CD4-positive, alpha-beta memory T cell (primary cell): ENCODE data around the gene CTSE. TPM values are rescaled to one million over a fixed set of nuclear protein-coding genes. Genes with fewer than 3 reads are reported as not detected.

Experiments
- CTCF ChIA-PET: fragments of 350-600 bp; sonication (Branson Sonifier 250); formaldehyde crosslinking; loops from one replicate; lab custom pipeline; 2021; ENCODE audit warnings: inconsistent platforms; ENCODE audit not compliant: partially characterized antibody; lab: Charles Lee
- POLR2A ChIA-PET: fragments of 350-600 bp; sonication (Branson Sonifier 250); formaldehyde crosslinking; loops from one replicate; lab custom pipeline; 2021; ENCODE audit not compliant: partially characterized antibody; lab: Charles Lee
- DNase-seq, 5 donors: peaks; one replicate each; pipeline versions ENCODE4 v3.0.0 to v3.0.0-alpha.2; 2020 to 2022; ENCODE audit warnings: mixed read lengths in 1 of 5
- H3K27ac ChIP-seq: one replicate; pipeline ENCODE4 v1.7.0; 2013; ENCODE audit warnings: low read depth, low read length
- H3K27me3 ChIP-seq: 2 replicates; pipeline ENCODE4 v1.7.0; 2013; ENCODE audit warnings: mild to moderate bottlenecking, low read length, moderate library complexity; ENCODE audit not compliant: insufficient read depth
- H3K36me3 ChIP-seq: 2 replicates; pipeline ENCODE4 v1.7.0; 2013; ENCODE audit warnings: mild to moderate bottlenecking, low read length, moderate library complexity; ENCODE audit not compliant: insufficient read depth
- H3K4me1 ChIP-seq: 2 replicates; pipeline ENCODE4 v1.7.0; 2013; ENCODE audit warnings: mild to moderate bottlenecking, low read length, moderate library complexity; ENCODE audit not compliant: insufficient read depth
- H3K4me3 ChIP-seq, 2 donors: one replicate each; pipeline ENCODE4 v1.7.0; 2013; ENCODE audit warnings: low read length in 2 of 2, mild to moderate bottlenecking in 1 of 2
- H3K9me3 ChIP-seq, 2 donors: one replicate each; pipeline ENCODE4 v1.7.0; 2013; ENCODE audit warnings: low read length in 2 of 2, control low read depth in 1 of 2; ENCODE audit not compliant: control insufficient read depth in 1 of 2
- H3K27ac Mint-ChIP-seq, 7 donors: one replicate each; pipeline ENCODE4 v1.8.0; 2020 to 2021; ENCODE audit warnings: mixed read lengths in 7 of 7, mild to moderate bottlenecking in 6 of 7, inconsistent platforms in 3 of 7, moderate library complexity in 3 of 7
- H3K27me3 Mint-ChIP-seq, 2 donors: one replicate each; pipeline ENCODE4 v1.8.0; 2020 to 2021; ENCODE audit warnings: mixed read lengths in 2 of 2
- H3K36me3 Mint-ChIP-seq, 2 donors: one replicate each; pipeline ENCODE4 v1.8.0; 2020 to 2021; ENCODE audit warnings: mixed read lengths in 2 of 2, inconsistent platforms in 1 of 2, mild to moderate bottlenecking in 1 of 2
- H3K4me1 Mint-ChIP-seq, 4 donors: one replicate each; pipeline ENCODE4 v1.8.0; 2020 to 2021; ENCODE audit warnings: mixed read lengths in 4 of 4, mild to moderate bottlenecking in 1 of 4
- H3K4me3 Mint-ChIP-seq, 8 donors: one replicate each; pipeline ENCODE4 v1.8.0; 2020 to 2021; ENCODE audit warnings: mixed read lengths in 8 of 8, mild to moderate bottlenecking in 7 of 8, moderate library complexity in 6 of 8, inconsistent platforms in 3 of 8
- H3K9me3 Mint-ChIP-seq, 8 donors: one replicate each; pipeline ENCODE4 v1.8.0; 2020 to 2021; ENCODE audit warnings: mixed read lengths in 8 of 8, mild to moderate bottlenecking in 5 of 8, inconsistent platforms in 3 of 8, moderate library complexity in 1 of 8
- intact Hi-C: fragments of 100-400 bp; cut with micrococcal nuclease; formaldehyde crosslinking; loops from one replicate; pipeline ENCODE4 v1.15.1; 2023
- polyA plus RNA-seq, 2 donors: library from polyadenylated mRNA; unstranded; fragments of 300-500 nt; fragmentation: Illumina TruSeq; gene quantifications; one replicate each; pipeline ENCODE4 v1.2.3, GENCODE V29; 2021
- total RNA-seq, 2 experiments: library from RNA; stranded (reverse); gene quantifications; one replicate each; pipeline ENCODE4 v1.2.3, GENCODE V29; 2021

CTSE gene
- total and polyA plus RNA-seq, 4 experiments from 2014 or later: not detected

DNA sequence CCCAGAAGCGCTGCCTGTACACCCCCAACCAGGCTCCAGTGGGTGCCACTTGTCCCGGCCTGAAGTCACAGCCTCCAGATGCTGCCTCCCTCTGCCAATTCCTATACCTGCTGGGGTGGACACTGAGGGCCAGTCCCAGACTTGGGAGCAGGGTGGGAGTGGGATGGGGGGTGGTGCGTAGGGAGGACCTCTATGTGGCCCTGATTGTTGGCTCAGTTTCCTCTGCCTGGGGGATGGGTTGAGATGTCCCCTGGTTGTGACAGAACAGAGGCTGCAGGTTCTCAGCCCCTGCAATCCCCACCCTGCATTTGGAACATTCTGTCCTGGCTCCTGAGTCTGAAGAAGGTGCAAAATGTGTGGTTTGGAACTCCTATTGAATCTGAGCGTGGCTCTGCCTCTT, 47.7 kb downstream of the CTSE start:
- intact Hi-C loops: loop anchor here (2.0 to 5.0 kb wide), 2 partner anchors 264 to 447 kb away; no protein-coding TSS in a partner anchor
- Mint-ChIP-seq H3K4me3 (no peak overlapping the region), H3K36me3 (no peaks in the 10 kb centered on the region), H3K4me1 (peaks cover 0 to 6% (median under 1%) of the 10 kb centered on the region in 4 donors), H3K27me3 (peaks cover 4 to 7% of the 10 kb centered on the region in 2 donors), H3K9me3 (no peaks in the 10 kb centered on the region), H3K27ac (no peak overlapping the region)
- Histone ChIP-seq H3K9me3 (no peaks in the 10 kb centered on the region), H3K27ac (no peak overlapping the region), H3K36me3 (no peaks in the 10 kb centered on the region), H3K4me1 (no peaks in the 10 kb centered on the region), H3K4me3 (no peak overlapping the region), H3K27me3 (no peaks in the 10 kb centered on the region)
- CTCF ChIA-PET: interaction anchor here (1.5 to 7.7 kb wide), 7 partner anchors 15 to 384 kb away, joined by 3 to 268 read pairs (median 25); no protein-coding TSS in a partner anchor
- no peak for DNase-seq
- POLR2A ChIA-PET: no interaction called here

- no peak overlapping the region for H3K4me3 ChIP-seq
- H3K27ac ChIP-seq: no peak overlapping the region
- no peaks in the 10 kb centered on the region for H3K9me3 ChIP-seq
- H3K9me3 Mint-ChIP-seq: no peaks in the 10 kb centered on the region
- H3K27me3 ChIP-seq: no peaks in the 10 kb centered on the region
- H3K4me3 Mint-ChIP-seq: no peak overlapping the region
- peak overlapping the region in 1 of 7 donors; percentile 26 for H3K27ac Mint-ChIP-seq
- POLR2A ChIA-PET: no interaction called here
- no peak for DNase-seq
- intact Hi-C loops: loop anchor here (5.0 kb wide), 1 partner anchor 263 kb away; no protein-coding TSS in a partner anchor
- CTCF ChIA-PET: interaction anchor here (3.2 to 7.7 kb wide), 2 partner anchors 57 to 183 kb away, joined by 43 to 268 read pairs; no protein-coding TSS in a partner anchor
- peaks cover 0 to 6% (median under 1%) of the 10 kb centered on the region in 4 donors for H3K4me1 Mint-ChIP-seq
- no peaks in the 10 kb centered on the region for H3K4me1 ChIP-seq
- peaks cover 4 to 7% of the 10 kb centered on the region in 2 donors for H3K27me3 Mint-ChIP-seq
- H3K36me3 Mint-ChIP-seq: no peaks in the 10 kb centered on the region
- H3K36me3 ChIP-seq: no peaks in the 10 kb centered on the region
These were observed 48.2 kb downstream of the CTSE start for GRCh38 chr1:205975387-205975998.

DNA sequence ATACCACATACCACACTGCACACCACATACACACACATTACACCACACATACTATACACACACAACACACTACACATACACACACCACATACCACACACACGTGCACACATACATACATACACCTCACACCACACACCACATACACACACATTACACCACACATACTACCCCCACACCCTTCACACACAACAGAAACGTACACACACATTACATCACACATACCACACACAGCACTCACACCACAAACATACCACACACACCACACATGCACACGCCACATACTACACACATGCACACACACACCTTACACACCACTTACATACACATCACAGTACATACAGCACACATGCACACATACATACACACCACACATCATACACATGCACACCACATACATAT, 49.0 kb downstream of the CTSE start:
- POLR2A ChIA-PET: no interaction called here
- H3K27ac ChIP-seq: no peak overlapping the region
- Mint-ChIP-seq H3K36me3 (no peaks in the 10 kb centered on the region), H3K27me3 (peaks cover 4 to 7% of the 10 kb centered on the region in 2 donors), H3K4me1 (peaks cover 0 to 6% (median under 1%) of the 10 kb centered on the region in 4 donors), H3K4me3 (no peak overlapping the region), H3K27ac (no peak overlapping the region), H3K9me3 (no peaks in the 10 kb centered on the region)
- no peaks in the 10 kb centered on the region for H3K4me1 ChIP-seq
- CTCF ChIA-PET: no interaction called here
- intact Hi-C loops: loop anchor here (5.0 kb wide), 1 partner anchor 262 kb away; no protein-coding TSS in a partner anchor
- no peak for DNase-seq
- no peak overlapping the region for H3K4me3 ChIP-seq
- H3K27me3 ChIP-seq: no peaks in the 10 kb centered on the region
- H3K9me3 ChIP-seq: no peaks in the 10 kb centered on the region
- H3K36me3 ChIP-seq: no peaks in the 10 kb centered on the region

GRCh38 chr1:205973377-205974232, 50.1 kb downstream of the CTSE start:
- H3K27ac ChIP-seq: no peak overlapping the region
- H3K36me3 Mint-ChIP-seq: no peaks in the 10 kb centered on the region
- no peaks in the 10 kb centered on the region for H3K9me3 ChIP-seq
- ChIA-PET CTCF (no interaction called here), POLR2A (no interaction called here)
- peaks cover 0 to 6% (median under 1%) of the 10 kb centered on the region in 4 donors for H3K4me1 Mint-ChIP-seq
- peaks cover 4 to 7% of the 10 kb centered on the region in 2 donors for H3K27me3 Mint-ChIP-seq
- no peaks in the 10 kb centered on the region for H3K4me1 ChIP-seq
- DNase-seq: no peak
- H3K4me3 ChIP-seq: no peak overlapping the region
- H3K27ac Mint-ChIP-seq: peak overlapping the region in 1 of 7 donors; percentile 83
- no peaks in the 10 kb centered on the region for H3K9me3 Mint-ChIP-seq
- H3K27me3 ChIP-seq: no peaks in the 10 kb centered on the region
- H3K36me3 ChIP-seq: no peaks in the 10 kb centered on the region
- intact Hi-C loops: no loop called here
- H3K4me3 Mint-ChIP-seq: peak overlapping the region in 1 of 8 donors; percentile 12

- no peak for DNase-seq
- no peak overlapping the region for H3K4me3 ChIP-seq
- Mint-ChIP-seq H3K4me1 (peaks cover 0 to 6% (median under 1%) of the 10 kb centered on the region in 4 donors), H3K27me3 (peaks cover 4 to 7% of the 10 kb centered on the region in 2 donors), H3K27ac (no peak overlapping the region), H3K4me3 (no peak overlapping the region), H3K9me3 (no peaks in the 10 kb centered on the region), H3K36me3 (no peaks in the 10 kb centered on the region)
- H3K36me3 ChIP-seq: no peaks in the 10 kb centered on the region
- no peaks in the 10 kb centered on the region for H3K9me3 ChIP-seq
- H3K27me3 ChIP-seq: no peaks in the 10 kb centered on the region
- ChIA-PET CTCF (interaction anchor here (0.9 to 1.8 kb wide), 3 partner anchors 8 to 313 kb away, joined by 3 to 4 read pairs (median 4); no protein-coding TSS in a partner anchor), POLR2A (no interaction called here)
- intact Hi-C loops: no loop called here
- H3K4me1 ChIP-seq: no peaks in the 10 kb centered on the region
- H3K27ac ChIP-seq: no peak overlapping the region
These were observed 51.1 kb downstream of the CTSE start for GRCh38 chr1:205972491-205973168.

DNA sequence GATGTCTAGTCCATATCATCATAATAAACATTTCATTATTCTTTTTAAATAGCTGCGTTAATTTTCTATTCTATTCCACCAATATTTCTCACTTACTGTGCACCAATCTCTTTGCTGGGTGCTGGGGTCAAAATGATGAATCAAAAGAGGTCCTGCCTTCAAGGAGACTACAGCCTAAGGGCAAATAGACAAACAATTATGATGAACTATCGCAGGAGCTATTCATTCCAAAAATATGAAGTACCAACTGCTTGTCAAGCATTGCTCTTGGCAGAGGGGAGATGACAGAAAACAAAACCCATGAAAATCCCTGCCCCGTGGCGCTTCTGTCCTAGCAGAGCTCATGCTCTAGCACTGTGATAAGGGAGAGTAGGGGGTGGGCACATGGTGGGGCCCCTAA, 51.6 kb downstream of the CTSE start:
- POLR2A ChIA-PET: no interaction called here
- Mint-ChIP-seq H3K27ac (no peak overlapping the region), H3K4me3 (no peak overlapping the region), H3K27me3 (peaks cover 1 to 3% of the 10 kb centered on the region in 2 donors), H3K4me1 (peaks cover 0 to 6% (median under 1%) of the 10 kb centered on the region in 4 donors), H3K9me3 (no peaks in the 10 kb centered on the region), H3K36me3 (no peaks in the 10 kb centered on the region)
- CTCF ChIA-PET: interaction anchor here (0.9 to 2.0 kb wide), 4 partner anchors 9 to 312 kb away, joined by 3 to 9 read pairs (median 4); no protein-coding TSS in a partner anchor
- H3K27ac ChIP-seq: no peak overlapping the region
- no peak for DNase-seq
- no peaks in the 10 kb centered on the region for H3K9me3 ChIP-seq
- H3K27me3 ChIP-seq: no peaks in the 10 kb centered on the region
- H3K4me1 ChIP-seq: no peaks in the 10 kb centered on the region
- no peak overlapping the region for H3K4me3 ChIP-seq
- intact Hi-C loops: no loop called here
- H3K36me3 ChIP-seq: no peaks in the 10 kb centered on the region
